ENCODE data around the gene NSRP1. TPM values are rescaled to one million over a fixed set of nuclear protein-coding genes. Genes with fewer than 3 reads are reported as not detected.

The NSRP1 gene
- polyA plus RNA-seq, 1 donor from 2014 or later, result 8.6 TPM

GRCh38 chr17:30158896-30159625 lies 42.4 kb downstream of the NSRP1 start:
- Histone ChIP-seq H3K79me2 (replicated peaks; ENCODE audit: insufficient read depth, low read length) (peaks cover 17% of the 10 kb centered on the region), H3K27ac (ENCODE audit: low read length) (no peak overlapping the region), H4K20me1 (ENCODE audit: insufficient read depth) (no peaks in the 10 kb centered on the region), H3K36me3 (ENCODE audit: insufficient read depth, low read length) (no peaks in the 10 kb centered on the region), H3K27me3 (ENCODE audit: insufficient read depth, low read depth, low read length) (no peaks in the 10 kb centered on the region), H3F3A (ENCODE audit: insufficient read depth, low read length, poor library complexity, severe bottlenecking) (no peaks in the 10 kb centered on the region), H3K4me3 (ENCODE audit: low read length) (no peak overlapping the region), H3K9me2 (ENCODE audit: insufficient read depth, low read length) (no peaks in the 10 kb centered on the region), H3K9me3 (ENCODE audit: low read length) (no peaks in the 10 kb centered on the region), H2AFZ (ENCODE audit: low read depth, low read length) (no peak overlapping the region), H3K4me2 (ENCODE audit: low read length) (no peak overlapping the region), H3K9ac (ENCODE audit: low read length) (no peak overlapping the region)
- no peak for TF ChIP-seq REST (IDR thresholded peaks at IDR 0.05; ENCODE audit: borderline replicate concordance)
- TF ChIP-seq EZH2 (IDR thresholded peaks at IDR 0.05; ENCODE audit: borderline replicate concordance, insufficient read depth, low read length, poor library complexity, severe bottlenecking), result no peak
- no peak for TF ChIP-seq POLR2AphosphoS5 (IDR thresholded peaks at IDR 0.05)

- Histone ChIP-seq H4K20me1 (ENCODE audit: insufficient read depth) (no peaks in the 10 kb centered on the region), H3F3A (ENCODE audit: insufficient read depth, low read length, poor library complexity, severe bottlenecking) (no peaks in the 10 kb centered on the region), H3K79me2 (replicated peaks; ENCODE audit: insufficient read depth, low read length) (peaks cover 17% of the 10 kb centered on the region), H3K9me3 (ENCODE audit: low read length) (no peaks in the 10 kb centered on the region), H3K36me3 (ENCODE audit: insufficient read depth, low read length) (no peaks in the 10 kb centered on the region), H3K27me3 (ENCODE audit: insufficient read depth, low read depth, low read length) (no peaks in the 10 kb centered on the region), H3K4me2 (ENCODE audit: low read length) (no peak overlapping the region), H3K27ac (ENCODE audit: low read length) (no peak overlapping the region), H3K9me2 (ENCODE audit: insufficient read depth, low read length) (no peaks in the 10 kb centered on the region), H3K9ac (ENCODE audit: low read length) (no peak overlapping the region), H3K4me3 (ENCODE audit: low read length) (no peak overlapping the region), H2AFZ (ENCODE audit: low read depth, low read length) (no peak overlapping the region)
- TF ChIP-seq SMC3 (conservative IDR thresholded peaks at IDR 0.05; ENCODE audit: poor library complexity), result no peak
- TF ChIP-seq EZH2 (IDR thresholded peaks at IDR 0.05; ENCODE audit: borderline replicate concordance, insufficient read depth, low read length, poor library complexity, severe bottlenecking), result no peak
- TF ChIP-seq CTCF (IDR thresholded peaks at IDR 0.05; ENCODE audit: poor library complexity, severe bottlenecking), result no peak
- TF ChIP-seq MXI1 (conservative IDR thresholded peaks at IDR 0.05; ENCODE audit: poor library complexity, severe bottlenecking), result no peak
- TF ChIP-seq RAD21 (conservative IDR thresholded peaks at IDR 0.05), result no peak
Observed at GRCh38 chr17:30160419-30161172, 44.0 kb downstream of the NSRP1 start.

Data from neural cell (in vitro differentiated cells).